GM21576 (cell line): Measurements from ENCODE around the gene PCSK6.
"Not testable (repeated sequence)": the region's sequence is repeated elsewhere in the genome, so short reads cannot be mapped to it uniquely, and the experiment has no call there.

Experiments used
- ATAC-seq: cut with Tn5 transposase; IDR thresholded peaks from one replicate; pipeline ENCODE4 v1.9.1; 2021; ENCODE audit warnings: mild to moderate bottlenecking, moderate library complexity; ENCODE audit not compliant: unreplicated experiment

PCSK6 gene

GRCh38 chr15:101362359-101362758 lies 127.1 kb downstream of the PCSK6 start:
- ATAC-seq, result no peak

GRCh38 chr15:101361418-101361817 lies 128.1 kb downstream of the PCSK6 start:
- ATAC-seq, result no peak

DNA sequence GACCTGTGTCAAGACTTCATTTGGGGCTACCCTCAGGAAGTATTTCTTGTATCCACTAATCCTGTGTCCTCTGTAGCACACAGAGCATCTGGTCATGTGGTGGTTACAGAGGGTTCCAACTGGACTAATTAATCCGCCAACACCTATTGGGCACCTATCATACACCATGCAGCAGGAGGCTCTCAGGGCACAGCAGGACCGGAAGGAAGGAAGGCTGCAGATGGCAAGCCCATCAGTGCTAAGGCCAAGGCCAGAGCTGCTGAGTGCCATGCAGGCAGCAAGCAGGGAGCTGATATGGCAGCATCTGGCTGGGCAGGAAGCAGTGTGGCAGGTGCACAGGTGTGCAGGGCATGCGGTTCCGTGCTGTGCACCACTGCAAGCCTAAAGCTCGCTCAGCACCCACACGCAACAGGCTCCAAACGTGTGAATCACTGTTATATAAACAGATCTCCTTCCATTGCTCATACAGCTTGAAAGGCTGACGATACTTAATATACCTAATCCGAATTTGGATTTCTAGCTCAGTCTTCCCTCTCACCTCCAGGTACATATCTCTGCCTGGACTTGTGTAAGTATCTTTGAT lies 130.1 kb downstream of the PCSK6 start:
- ATAC-seq, result no peak

DNA sequence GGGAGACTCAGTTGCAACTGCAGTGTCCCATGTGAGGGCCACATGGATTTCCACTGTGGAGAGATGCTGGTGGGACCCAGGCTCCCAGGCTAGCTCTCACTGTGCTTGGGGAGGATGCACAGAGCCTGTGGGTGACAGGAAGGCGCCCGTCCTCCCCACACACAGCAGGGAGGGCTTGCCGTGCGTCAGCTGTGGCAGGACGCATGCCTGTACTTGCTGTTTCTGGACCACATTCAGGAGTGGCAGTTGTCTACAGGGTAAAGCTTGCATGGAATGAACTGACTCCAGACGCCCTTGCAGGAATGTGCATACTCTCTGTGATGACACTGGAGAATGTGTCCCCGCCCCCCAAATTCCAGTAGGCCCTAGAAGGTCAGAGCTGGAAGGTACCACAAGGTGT lies 130.6 kb downstream of the PCSK6 start:
- ATAC-seq, result no peak

DNA sequence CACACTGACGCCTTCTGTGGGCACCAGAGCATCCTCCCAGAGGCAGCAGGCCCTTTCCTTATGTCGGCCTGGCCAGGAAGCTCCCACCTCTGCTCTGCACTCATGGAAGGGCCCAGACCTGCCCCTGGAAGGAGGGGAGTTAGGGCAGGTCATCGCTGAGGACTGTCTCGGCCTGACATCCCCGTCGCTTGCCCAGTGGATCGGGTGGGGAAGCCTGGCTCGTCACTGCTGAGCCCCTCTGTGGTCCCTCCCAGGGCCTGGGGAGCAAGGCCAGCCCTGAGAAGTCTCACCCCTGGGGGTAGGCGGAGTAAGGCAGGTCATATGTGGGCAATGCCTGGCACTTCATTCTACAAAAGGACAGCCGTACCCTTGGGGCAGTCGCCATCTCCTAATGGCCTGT lies 131.6 kb downstream of the PCSK6 start:
- no peak for ATAC-seq

GRCh38 chr15:101357333-101357732 lies 132.2 kb downstream of the PCSK6 start:
- no peak for ATAC-seq

GRCh38 chr15:101356512-101357172 lies 132.9 kb downstream of the PCSK6 start:
- ATAC-seq, result not testable (repeated sequence)

GRCh38 chr15:101355678-101356464 lies 133.6 kb downstream of the PCSK6 start:
- ATAC-seq, result no peak

GRCh38 chr15:101354891-101355623 lies 134.4 kb downstream of the PCSK6 start:
- no peak for ATAC-seq

DNA sequence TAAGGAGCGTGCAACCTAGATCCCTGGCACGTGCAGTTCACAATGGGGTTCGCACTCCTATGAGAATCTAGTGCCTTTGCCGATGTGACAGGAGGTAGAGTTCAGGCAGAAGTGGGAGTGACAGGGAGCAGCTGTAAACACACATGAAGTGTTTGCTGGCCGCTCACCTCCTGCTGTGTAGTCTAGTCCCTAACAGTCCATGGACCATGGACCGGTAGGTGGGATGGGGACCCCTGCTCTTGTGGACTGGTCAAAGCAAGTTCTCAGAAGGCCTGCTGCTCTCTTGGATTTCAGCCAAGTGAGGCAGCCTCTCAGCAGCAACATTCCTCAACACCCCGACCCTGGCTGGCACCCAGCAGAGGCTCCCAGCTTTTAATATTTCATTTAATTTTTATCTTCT lies 136.3 kb downstream of the PCSK6 start:
- ATAC-seq, result no peak

GRCh38 chr15:101351736-101352135 lies 137.8 kb downstream of the PCSK6 start:
- ATAC-seq, result no peak

DNA sequence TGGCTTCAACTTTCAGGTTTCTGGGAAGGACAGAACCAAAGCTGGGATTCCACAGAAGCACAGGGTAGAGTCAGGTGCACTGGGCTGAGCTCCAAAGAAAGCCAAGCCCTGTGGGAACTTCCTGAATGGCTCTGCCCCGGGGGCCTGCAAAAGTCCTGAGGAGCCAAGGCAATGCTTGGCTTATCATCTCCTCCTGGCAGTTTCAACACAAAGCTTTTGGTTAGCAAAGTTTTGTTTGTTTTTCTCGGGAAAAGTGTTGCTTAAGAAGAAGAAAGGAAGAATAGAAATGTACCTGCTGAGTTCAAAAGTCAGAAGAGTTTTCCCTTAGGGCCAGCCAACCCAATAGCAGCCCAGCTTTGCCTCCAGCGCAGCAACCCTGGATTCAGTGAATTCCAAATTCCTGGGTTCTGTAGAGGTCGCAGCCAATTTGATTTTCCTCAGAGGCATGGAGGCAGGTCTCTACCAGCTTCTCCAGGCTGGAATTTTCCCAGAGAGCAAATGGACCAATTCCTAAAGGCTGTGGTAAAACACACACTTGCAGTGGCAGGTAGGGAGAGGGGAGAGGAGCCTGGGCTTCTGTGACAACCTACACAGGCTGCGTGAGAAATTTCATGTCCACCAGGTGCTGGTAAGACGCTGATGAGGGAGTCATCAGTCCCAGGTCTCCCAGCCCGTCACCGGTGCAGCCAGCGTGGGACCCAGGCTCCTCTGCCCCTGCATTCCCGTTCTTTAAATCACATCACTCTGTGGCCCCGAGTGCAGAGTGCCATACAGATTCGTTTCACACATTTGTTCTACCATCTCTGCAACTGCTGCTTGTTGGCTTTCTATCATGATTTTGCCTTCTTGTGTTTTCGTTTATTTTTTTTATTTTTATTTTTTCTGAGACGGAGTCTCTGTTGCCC lies 140.2 kb downstream of the PCSK6 start:
- ATAC-seq, result no peak

DNA sequence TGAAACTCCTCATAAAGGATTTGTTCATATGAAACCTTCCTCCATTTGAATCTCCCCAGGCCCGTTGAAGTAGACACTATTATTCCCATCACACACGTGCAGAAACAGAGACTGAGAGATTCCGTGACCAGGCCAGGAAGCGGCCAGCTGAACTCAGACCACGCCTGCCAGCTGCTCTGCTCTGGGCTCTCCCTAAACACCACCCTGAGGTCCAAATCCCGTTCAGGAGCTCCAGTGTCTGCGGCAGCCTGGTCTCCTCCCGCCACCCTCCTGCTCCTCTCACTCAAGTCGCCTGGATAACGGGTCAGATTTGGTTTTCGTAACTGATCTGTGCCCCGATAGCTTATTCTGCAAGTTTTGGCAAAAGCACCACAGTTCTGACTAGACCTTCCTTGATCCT lies 140.9 kb downstream of the PCSK6 start:
- no peak for ATAC-seq

- ATAC-seq, result no peak
These were observed 141.5 kb downstream of the PCSK6 start for GRCh38 chr15:101348015-101348414.

DNA sequence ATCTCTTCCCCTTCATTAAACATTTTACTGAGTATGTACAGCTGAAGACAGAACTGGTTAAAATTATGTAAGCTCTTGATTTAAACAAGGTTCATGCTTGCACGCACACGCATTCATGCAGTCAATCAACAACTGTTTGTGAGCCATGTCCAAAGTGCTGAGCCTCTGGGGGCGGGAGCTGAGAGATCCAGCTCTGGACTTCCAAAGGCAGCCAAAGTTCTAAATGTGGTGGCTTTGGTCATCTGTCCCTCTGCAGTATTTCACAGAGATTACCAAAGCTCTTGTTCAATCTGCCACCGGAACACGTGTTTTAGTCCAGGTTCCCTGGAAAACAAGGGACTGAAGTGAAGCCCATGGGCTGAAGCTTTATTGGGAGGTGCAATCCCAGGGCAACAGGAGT lies 142.1 kb downstream of the PCSK6 start:
- ATAC-seq, result no peak

- no peak for ATAC-seq
These were observed 142.6 kb downstream of the PCSK6 start for GRCh38 chr15:101346928-101347327.

DNA sequence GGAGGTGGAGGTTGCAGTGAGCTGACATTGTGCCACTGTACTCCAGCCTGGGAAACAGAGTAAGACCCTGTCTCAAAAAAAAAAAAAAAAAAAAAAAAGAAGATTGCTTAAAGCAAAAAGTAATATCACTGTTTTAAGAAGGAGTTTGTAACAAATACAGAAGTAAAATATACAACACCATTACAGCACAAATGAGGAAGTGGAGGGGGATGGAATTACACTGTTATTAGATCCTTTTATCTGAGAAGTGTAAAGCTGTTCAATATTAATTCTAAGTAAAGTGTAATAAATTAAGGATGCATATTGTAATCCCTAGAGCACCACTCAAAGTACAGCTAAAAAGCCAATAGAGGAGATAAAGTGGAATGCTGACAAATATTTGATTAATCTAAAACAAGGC lies 147.5 kb downstream of the PCSK6 start:
- no peak for ATAC-seq

DNA sequence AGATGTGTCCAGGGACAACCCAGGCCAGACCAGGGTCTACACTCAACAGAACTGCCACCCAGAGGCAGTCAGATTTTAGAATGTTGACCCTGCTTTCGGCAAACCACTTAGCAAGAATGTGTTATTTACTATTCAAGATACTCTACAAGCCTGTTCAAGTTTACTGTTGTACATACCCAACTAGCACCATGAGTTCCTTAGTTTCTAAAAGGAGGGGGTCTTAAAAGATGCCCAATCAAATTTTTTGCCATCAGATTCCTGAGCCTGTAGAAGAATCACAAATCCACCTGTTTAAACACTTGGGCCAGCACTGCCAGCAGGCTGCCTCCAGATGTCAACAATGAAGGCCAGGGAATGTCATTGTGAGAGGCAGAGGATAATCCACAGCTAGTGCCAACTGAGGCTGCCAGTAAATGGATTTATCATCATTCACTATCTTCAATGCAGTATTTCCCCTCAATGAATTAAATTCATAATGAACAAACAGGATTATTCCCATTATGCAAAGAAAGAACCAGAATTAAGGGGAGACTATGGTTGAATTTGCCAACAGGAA lies 150.9 kb downstream of the PCSK6 start:
- no peak for ATAC-seq

DNA sequence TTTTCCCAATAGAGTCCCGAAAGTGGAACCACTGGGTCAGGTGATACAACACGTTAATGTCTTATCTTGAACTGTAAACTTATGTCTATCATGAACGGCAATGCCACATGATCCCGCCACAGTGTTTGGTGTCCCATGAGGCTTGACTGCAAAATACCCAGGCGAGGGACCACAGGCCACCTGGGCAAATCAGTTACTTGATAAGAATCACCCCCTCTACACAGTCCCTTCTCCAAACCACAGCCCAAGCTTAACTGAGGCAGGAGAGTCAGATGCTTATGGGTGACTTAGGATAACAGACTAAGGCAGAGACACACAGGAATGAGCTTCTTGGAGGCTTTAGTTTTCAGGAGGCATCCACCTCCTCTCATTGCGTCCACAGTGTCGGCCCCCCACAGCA lies 151.5 kb downstream of the PCSK6 start:
- ATAC-seq, result no peak
